GM06990 (cell line): ENCODE measurements around the gene MRPL44.

Experiments
- DNase-seq: peaks from one replicate; pipeline ENCODE4 v3.0.0-alpha.2; 2011; ENCODE audit not compliant: insufficient read length; ENCODE audit errors: extremely low read depth
- H3K27me3 ChIP-seq: replicated peaks from 2 replicates; pipeline ENCODE4 v1.6.0; 2011; ENCODE audit warnings: low read length; ENCODE audit not compliant: control insufficient read depth, insufficient read depth
- H3K36me3 ChIP-seq: 2 replicates; pipeline ENCODE4 v1.5.1; 2011; ENCODE audit warnings: low read length; ENCODE audit not compliant: control insufficient read depth, insufficient read depth
- H3K4me3 ChIP-seq: replicated peaks from 2 replicates; pipeline ENCODE4 v1.5.1; 2011; ENCODE audit warnings: low read depth, mild to moderate bottlenecking, control low read depth, low read length
- TF ChIP-seq, protein P1 (sequence below): IDR thresholded peaks from 2 replicates; pipeline ENCODE4 v1.5.1; 2011; ENCODE audit warnings: low read length, control low read depth, mild to moderate bottlenecking, inconsistent platforms; ENCODE audit not compliant: insufficient read depth, poor library complexity, severe bottlenecking

Gene MRPL44

DNA sequence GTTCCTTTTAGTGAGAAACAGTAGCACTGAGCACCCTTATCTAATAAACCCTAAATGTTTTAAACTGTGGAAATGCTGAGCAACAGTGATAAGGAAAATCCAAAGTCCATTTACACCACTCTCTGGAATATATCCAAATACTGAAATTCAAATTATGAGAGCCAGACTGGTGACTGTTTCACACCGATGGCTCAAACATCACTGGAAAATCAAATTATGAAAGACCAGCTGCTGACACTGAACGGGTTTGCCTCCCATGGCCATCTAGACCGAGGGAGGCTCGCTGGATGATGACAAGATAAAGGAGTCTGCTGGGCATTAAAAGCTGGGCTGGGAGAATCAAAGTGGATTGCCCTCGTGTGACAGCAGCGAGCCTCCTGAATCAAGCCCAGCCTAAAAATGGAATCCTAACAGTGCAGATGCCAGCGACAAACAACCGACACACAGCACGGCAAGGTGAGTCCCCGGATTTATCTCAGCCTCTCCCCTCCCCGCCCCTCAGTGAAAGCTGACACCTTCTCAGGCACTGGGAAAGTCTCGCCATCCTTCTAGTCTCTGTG, 51.5 kb downstream of the MRPL44 start:
- Histone ChIP-seq H3K27me3 (no peaks in the 10 kb centered on the region; the same call in none of the 2 replicates), H3K36me3 (no peaks in the 10 kb centered on the region), H3K4me3 (no peak overlapping the region)
- no peak for DNase-seq
- TF ChIP-seq, protein P1, sequence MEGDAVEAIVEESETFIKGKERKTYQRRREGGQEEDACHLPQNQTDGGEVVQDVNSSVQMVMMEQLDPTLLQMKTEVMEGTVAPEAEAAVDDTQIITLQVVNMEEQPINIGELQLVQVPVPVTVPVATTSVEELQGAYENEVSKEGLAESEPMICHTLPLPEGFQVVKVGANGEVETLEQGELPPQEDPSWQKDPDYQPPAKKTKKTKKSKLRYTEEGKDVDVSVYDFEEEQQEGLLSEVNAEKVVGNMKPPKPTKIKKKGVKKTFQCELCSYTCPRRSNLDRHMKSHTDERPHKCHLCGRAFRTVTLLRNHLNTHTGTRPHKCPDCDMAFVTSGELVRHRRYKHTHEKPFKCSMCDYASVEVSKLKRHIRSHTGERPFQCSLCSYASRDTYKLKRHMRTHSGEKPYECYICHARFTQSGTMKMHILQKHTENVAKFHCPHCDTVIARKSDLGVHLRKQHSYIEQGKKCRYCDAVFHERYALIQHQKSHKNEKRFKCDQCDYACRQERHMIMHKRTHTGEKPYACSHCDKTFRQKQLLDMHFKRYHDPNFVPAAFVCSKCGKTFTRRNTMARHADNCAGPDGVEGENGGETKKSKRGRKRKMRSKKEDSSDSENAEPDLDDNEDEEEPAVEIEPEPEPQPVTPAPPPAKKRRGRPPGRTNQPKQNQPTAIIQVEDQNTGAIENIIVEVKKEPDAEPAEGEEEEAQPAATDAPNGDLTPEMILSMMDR = no peak

DNA sequence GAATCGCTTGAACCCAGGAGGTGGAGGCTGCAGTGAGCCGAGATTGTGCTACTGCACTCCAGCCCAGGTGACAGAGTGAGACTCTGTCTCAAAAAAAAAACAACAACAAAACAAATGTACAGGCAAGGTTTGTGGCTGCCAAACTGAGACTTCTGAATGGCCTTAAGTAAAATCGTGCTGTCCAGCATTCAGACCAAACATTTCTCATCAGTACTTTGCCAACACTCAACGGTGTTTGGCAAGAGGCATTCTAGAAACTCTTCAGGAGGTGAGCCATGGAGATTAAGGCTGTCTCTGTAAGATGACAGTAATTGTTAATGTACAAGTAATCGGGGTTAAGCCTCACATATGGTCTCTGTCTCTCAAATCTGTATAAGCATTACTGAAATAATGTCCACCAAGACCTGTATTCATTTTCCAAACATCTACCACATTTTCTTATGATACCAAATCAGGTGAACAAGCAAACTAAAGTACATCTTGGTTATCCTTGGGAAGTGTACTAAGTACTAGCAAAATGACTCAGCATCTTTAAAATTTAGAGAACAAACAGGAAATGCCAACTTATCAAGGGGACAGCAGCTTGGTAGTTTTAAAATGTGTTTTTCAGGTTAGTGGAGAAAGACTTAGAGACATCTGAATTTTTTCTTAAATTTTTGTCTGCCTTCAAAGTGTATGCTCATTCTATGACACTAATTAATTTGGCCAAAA, 52.5 kb downstream of the MRPL44 start:
- DNase-seq = no peak
- H3K27me3 ChIP-seq = no peaks in the 10 kb centered on the region; the same call in none of the 2 replicates
- no peak overlapping the region for H3K4me3 ChIP-seq
- TF ChIP-seq, protein P1 = no peak
- H3K36me3 ChIP-seq = no peaks in the 10 kb centered on the region

DNA sequence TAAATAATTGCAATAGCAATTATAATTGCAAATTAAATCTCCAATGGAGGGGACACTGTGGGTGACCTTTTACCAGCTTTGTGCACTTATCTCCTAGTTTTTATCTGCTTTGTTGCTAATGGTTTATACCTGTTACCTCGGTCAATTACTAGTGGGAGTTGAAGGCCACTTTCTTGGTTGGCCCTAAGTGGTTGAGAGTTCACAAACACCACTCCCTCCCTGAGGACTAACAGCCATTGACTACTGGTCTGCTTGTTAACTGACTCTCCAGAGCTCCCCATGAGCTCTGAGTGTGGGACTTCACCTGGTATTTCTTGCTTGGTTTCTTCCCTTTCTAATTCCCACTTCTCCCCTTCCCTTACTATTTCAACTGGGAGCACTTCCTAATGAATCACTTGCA, 54.6 kb downstream of the MRPL44 start:
- DNase-seq = no peak
- TF ChIP-seq, protein P1 = no peak
- Histone ChIP-seq H3K27me3 (no peaks in the 10 kb centered on the region; the same call in none of the 2 replicates), H3K36me3 (no peaks in the 10 kb centered on the region), H3K4me3 (no peak overlapping the region)

GRCh38 chr2:224014336-224014735, 57.1 kb downstream of the MRPL44 start:
- Histone ChIP-seq H3K27me3 (no peaks in the 10 kb centered on the region; the same call in 1 of the 2 replicates), H3K4me3 (no peak overlapping the region), H3K36me3 (no peaks in the 10 kb centered on the region)
- no peak for DNase-seq
- TF ChIP-seq, protein P1 = no peak

DNA sequence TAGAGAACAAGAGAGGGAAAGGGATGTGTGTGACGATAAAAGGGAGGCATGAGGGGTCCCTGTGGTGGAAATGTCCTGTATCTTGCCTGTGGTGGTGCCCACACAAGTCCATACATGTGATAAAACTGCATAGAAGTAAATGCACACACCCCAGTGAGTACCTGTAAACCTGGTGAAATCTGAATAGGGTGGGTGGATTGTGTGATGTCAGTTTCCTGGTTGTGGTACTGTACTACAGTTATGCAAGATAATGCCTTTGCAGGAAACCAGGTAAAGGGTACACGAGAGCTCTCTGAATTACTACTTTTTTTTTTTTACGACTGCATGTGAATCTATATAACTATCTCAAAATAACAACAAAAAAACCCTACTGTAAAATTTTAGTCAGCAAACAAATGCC, 59.7 kb downstream of the MRPL44 start:
- Histone ChIP-seq H3K4me3 (no peak overlapping the region), H3K36me3 (no peaks in the 10 kb centered on the region), H3K27me3 (no peaks in the 10 kb centered on the region)
- TF ChIP-seq, protein P1 = no peak
- no peak for DNase-seq
